GM10266 (cell line): Measurements from ENCODE around the gene ISG15.

Experiments
- DNase-seq: peaks from one replicate; pipeline ENCODE4 v3.0.0; 2012; ENCODE audit errors: extremely low spot score
- TF ChIP-seq, protein P1 (sequence below): IDR thresholded peaks from 2 replicates; pipeline ENCODE4 v1.5.1; 2012; ENCODE audit warnings: mild to moderate bottlenecking, low read depth; ENCODE audit not compliant: control insufficient read depth, insufficient read depth; ENCODE audit errors: missing control alignments

The ISG15 gene

GRCh38 chr1:1021920-1022259, 8.6 kb downstream of the ISG15 start:
- TF ChIP-seq, protein P1, sequence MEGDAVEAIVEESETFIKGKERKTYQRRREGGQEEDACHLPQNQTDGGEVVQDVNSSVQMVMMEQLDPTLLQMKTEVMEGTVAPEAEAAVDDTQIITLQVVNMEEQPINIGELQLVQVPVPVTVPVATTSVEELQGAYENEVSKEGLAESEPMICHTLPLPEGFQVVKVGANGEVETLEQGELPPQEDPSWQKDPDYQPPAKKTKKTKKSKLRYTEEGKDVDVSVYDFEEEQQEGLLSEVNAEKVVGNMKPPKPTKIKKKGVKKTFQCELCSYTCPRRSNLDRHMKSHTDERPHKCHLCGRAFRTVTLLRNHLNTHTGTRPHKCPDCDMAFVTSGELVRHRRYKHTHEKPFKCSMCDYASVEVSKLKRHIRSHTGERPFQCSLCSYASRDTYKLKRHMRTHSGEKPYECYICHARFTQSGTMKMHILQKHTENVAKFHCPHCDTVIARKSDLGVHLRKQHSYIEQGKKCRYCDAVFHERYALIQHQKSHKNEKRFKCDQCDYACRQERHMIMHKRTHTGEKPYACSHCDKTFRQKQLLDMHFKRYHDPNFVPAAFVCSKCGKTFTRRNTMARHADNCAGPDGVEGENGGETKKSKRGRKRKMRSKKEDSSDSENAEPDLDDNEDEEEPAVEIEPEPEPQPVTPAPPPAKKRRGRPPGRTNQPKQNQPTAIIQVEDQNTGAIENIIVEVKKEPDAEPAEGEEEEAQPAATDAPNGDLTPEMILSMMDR: no peak
- no peak for DNase-seq

DNA sequence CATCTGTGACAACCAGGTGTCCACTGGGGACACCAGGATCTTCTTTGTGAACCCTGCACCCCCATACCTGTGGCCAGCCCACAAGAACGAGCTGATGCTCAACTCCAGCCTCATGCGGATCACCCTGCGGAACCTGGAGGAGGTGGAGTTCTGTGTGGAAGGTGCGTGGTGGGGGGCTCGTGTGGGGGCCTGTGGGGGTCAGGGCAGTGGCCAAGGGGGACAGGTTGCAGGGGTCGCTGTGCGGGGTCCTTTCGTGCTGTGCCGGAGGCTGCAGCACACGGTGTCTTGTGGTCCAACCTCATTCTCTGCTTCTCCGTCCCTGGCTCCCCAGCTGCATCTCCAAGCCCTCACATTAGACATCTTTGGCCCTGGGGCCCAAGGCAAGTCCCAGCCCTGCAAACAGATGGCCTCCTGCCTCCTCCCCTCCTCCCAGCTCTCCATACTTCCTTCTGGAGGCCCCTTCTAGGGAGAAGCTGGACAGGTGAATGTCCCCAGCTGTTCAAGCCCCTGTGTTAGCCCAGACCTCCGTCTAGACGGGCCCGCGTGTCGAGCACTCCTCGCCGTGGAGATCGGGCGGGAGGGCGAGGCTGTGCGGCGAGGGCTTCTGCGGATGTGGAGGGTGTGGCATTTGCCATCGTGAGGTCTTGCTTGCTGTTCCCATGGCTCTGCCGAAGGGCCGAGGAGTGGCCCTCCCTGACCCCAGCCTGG, 9.2 kb downstream of the ISG15 start:
- TF ChIP-seq, protein P1: no peak
- DNase-seq: no peak

DNA sequence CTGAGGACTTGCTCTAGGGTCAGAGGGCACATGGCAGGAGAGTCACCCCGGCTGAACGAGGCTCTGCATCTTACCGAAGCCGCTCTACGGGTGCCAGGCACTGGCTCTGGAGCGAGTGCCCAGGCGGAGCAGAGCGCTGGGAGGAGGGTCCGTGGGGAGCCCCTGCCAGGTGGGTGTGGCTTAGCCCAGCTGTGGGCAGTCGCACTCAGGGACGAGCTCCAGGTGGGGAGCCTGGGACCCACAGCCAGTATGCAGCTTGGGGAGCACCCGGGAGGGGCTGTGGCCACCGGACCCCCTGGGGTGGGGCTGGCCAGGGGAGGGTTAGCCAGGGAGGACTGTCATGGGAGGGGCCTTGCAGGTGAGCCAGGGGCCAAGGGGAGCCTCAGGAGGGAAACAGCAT, 10.4 kb downstream of the ISG15 start:
- TF ChIP-seq, protein P1: no peak
- no peak for DNase-seq

DNA sequence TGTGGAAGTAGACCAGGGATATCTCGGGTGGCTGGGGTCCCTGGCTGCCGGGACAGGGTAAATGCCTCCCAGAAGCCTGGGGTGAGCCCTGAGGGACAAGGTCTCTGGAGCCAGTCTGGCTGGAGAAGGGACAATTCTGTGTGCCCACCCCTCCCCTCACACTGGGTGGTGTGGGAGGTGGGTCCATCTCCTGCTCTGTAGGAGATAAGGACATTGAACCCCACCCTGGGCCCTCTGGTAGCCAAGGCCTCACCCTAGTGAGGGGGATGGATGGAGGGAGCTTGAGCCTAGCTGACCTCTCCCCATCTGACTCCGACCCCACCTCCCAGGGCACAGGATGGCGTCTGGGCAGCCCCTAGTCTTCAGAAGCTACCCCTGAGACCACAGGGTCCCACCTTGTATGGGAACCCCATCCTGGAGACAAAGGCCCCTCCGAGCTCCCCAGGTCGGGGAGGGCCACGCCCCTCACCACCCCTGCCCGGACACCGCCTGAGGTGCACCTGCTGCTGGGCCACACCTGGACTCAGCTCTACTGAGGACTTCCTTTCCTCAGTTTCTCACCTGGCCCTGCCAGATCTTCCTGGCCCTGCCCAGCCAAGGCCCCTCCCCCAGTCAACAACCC, 11.0 kb downstream of the ISG15 start:
- TF ChIP-seq, protein P1: no peak
- no peak for DNase-seq

- no peak for DNase-seq
- TF ChIP-seq, protein P1: no peak
These were observed 11.7 kb downstream of the ISG15 start for GRCh38 chr1:1024771-1025699.

DNA sequence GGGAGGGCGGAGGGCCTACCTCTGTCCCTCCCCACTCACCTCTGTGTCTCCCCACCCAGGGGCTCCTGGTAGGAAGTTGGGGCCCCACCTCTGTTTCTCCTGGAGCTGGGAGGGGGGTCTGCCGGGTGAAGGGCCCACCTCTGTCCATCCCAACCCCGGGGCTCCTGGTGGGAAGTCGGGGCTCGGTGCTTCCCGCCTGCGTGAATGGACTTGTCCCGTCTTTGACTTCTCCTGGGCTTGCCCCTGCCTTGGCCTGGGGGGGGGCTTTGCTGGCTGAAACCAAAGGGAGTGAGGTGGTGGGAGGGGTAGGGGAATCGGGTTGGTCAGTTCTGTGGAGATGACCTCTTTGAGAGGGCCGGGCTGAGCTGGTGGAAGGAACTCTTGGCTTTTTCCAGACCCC, 12.4 kb downstream of the ISG15 start:
- TF ChIP-seq, protein P1: no peak
- no peak for DNase-seq
